ENCODE data around the gene FBXW12.

GRCh38 chr3:48405343-48405881 is 33.4 kb downstream of the FBXW12 start:
- TF ChIP-seq CTCF (IDR thresholded peaks at IDR 0.05): no peak
- TF ChIP-seq POLR2A (IDR thresholded peaks at IDR 0.05): no peak

Data from right lobe of liver (tissue), 4 donors.